Fibroblast of pulmonary artery (primary cell): Measurements from ENCODE around the gene DNAJC27.

Source experiments
- DNase-seq: peaks from one replicate; pipeline ENCODE4 v3.0.0-alpha.2; 2010; ENCODE audit warnings: low read depth
- H3K4me3 ChIP-seq: replicated peaks from 2 replicates; pipeline ENCODE4 v1.5.1; 2011; ENCODE audit warnings: low read depth, mild to moderate bottlenecking, control low read depth, low read length, moderate library complexity
- TF ChIP-seq, protein P1 (sequence below): IDR thresholded peaks from 2 replicates; pipeline ENCODE4 v1.5.1; 2011; ENCODE audit warnings: mild to moderate bottlenecking, control low read depth, low read length, inconsistent platforms; ENCODE audit errors: missing control alignments

The DNAJC27 gene

DNA sequence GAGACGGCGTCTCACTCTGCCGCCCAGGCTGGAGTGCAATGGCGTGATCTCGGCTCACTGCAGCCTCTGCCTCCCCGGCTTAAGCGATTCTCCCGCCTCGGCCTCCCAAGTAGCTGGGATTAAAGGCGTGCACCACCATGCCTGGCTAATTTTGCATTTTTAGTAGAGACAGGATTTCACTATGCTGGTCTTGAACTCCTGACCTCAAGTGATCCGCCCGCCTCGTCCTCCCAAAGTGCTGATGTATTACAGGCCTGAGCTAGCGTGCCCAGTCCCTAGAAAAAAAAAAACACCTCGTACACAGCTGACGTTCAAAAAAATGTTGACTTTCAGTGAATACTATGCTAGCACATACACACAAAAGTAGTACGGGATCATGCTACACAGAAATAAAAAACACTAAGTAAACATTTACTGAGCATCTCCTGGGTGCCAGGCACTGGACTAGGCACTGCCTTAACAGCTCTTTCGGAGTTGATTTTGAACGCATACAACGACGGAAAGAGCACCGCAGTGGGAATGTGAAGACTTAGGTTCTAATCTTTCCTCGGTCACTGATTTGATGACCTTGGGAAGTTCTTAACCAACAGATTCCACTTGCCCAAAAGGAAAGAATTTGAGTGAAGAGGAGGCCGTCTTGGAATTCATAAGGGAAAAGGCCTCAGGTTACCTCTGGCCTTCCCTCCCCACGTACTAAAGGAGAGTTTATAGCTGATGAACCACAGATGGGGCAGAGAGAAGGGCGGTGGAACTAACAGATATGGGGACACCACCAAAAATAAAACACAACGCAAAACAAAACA, 1.1 kb downstream of the DNAJC27 start:
- H3K4me3 ChIP-seq = peak overlapping the region; percentile 94
- DNase-seq = peak; percentile 46
- TF ChIP-seq, protein P1, sequence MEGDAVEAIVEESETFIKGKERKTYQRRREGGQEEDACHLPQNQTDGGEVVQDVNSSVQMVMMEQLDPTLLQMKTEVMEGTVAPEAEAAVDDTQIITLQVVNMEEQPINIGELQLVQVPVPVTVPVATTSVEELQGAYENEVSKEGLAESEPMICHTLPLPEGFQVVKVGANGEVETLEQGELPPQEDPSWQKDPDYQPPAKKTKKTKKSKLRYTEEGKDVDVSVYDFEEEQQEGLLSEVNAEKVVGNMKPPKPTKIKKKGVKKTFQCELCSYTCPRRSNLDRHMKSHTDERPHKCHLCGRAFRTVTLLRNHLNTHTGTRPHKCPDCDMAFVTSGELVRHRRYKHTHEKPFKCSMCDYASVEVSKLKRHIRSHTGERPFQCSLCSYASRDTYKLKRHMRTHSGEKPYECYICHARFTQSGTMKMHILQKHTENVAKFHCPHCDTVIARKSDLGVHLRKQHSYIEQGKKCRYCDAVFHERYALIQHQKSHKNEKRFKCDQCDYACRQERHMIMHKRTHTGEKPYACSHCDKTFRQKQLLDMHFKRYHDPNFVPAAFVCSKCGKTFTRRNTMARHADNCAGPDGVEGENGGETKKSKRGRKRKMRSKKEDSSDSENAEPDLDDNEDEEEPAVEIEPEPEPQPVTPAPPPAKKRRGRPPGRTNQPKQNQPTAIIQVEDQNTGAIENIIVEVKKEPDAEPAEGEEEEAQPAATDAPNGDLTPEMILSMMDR = no peak

- DNase-seq = peak; percentile 41
- TF ChIP-seq, protein P1 = no peak
- H3K4me3 ChIP-seq = no peak overlapping the region
Observed at GRCh38 chr2:24969784-24970183, 2.0 kb downstream of the DNAJC27 start.

DNA sequence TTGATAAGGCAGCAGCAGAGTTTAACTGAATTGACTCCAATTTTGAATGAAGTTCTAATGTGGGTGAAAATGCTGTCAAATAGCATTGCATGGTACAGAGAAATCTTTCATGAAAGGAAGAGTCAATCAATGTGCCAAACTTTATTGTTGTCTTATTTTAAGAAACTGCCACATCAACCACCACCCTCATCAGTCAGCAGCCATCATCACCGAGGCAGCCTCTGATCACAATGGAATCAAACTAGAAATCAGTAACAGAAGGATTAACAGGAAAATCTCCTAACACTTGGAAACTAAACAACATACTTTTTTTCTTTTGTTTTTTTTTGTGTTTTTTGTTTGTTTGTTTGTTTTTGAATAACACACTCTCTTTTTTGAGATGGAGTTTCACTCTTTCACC, 9.9 kb downstream of the DNAJC27 start:
- TF ChIP-seq, protein P1 = no peak
- no peak for DNase-seq
- no peak overlapping the region for H3K4me3 ChIP-seq

GRCh38 chr2:24959761-24960160, 12.0 kb downstream of the DNAJC27 start:
- no peak overlapping the region for H3K4me3 ChIP-seq
- no peak for DNase-seq
- TF ChIP-seq, protein P1 = no peak

DNA sequence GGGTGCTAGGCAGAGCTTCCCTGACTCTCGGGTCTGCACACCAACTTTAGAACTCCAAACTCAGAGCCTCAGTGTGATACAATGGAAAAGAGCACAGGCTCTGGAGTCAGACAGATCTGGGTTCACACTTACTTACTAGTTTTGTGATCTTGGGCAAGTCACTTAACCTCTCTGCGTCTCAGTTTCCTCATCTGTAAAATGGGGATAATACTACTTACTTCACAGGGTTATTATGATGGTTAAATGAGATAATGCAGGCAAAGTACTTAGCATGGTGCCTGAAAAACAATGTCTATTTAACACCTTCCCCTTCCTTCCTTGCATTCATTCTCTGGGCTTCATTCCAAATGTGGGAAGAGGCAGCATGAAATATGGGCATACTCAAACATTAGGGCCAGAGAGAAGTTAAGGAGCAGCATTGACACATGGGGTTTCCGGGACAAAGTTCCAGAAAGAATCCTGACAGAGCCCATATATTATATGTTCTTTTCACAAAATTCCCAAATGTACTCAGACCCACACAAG, 13.3 kb downstream of the DNAJC27 start:
- no peak for DNase-seq
- H3K4me3 ChIP-seq = no peak overlapping the region
- TF ChIP-seq, protein P1 = no peak

DNA sequence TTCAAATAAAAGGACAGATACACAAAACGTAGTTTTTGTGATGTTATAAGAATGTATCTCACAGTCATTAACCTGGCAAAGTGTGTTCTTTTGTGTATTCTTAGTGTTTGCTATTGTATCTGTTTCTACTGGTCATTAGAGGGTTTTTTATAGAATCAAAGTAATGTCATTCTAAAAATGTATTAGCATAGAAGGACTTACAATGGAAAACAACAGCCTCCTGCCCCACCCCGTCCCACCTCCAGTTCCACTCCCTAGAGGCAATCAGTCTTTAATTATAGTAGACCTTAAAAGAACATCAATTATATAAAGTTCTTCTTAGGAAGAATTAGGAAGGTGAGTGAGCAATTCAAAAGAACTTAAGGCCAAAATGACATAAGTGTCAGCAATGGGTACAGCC, 13.8 kb downstream of the DNAJC27 start:
- DNase-seq = no peak
- TF ChIP-seq, protein P1 = no peak
- H3K4me3 ChIP-seq = no peak overlapping the region

DNA sequence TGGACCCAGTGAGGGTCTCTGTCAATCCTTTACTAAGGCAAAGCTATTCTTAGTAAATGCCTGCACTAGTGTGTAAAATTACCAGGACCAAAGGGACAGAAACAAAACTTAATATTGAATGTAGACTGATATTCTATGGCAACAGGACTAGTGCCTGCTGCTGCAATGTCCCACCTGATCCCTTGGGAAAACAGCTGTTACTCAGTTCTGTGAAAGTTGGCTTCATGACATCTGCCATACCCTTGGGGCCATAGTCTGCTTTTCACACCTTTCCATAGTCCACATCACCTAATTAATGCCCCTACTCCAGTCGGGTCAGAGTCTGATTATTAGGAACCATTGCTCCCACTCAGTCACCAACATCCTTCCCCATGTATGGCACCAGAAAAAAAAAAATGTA, 14.5 kb downstream of the DNAJC27 start:
- H3K4me3 ChIP-seq = no peak overlapping the region
- TF ChIP-seq, protein P1 = no peak
- no peak for DNase-seq
